Prostate gland (tissue), 2 donors: Measurements from ENCODE around the gene POLA2.

Source experiments
- POLR2AphosphoS5 ChIP-seq: sonication (generic); formaldehyde crosslinking; IDR thresholded peaks from one replicate; pipeline ENCODE4 v1.6.1; 2017; ENCODE audit warnings: antibody characterized with exemption
- TF ChIP-seq, protein P1 (sequence below), 4 experiments: fragments of 200-600 bp in 2 of 4; fragments of 450-650 bp in 2 of 4; sonication (generic) in 2 of 4; IDR thresholded peaks; 1 replicate in 3 of 4; 2 replicates in 1 of 4; pipeline ENCODE4 v1.5.1; 2016 to 2019; ENCODE audit warnings: antibody characterized with exemption in 4 of 4, mild to moderate bottlenecking in 2 of 4, moderate library complexity in 2 of 4

DNA sequence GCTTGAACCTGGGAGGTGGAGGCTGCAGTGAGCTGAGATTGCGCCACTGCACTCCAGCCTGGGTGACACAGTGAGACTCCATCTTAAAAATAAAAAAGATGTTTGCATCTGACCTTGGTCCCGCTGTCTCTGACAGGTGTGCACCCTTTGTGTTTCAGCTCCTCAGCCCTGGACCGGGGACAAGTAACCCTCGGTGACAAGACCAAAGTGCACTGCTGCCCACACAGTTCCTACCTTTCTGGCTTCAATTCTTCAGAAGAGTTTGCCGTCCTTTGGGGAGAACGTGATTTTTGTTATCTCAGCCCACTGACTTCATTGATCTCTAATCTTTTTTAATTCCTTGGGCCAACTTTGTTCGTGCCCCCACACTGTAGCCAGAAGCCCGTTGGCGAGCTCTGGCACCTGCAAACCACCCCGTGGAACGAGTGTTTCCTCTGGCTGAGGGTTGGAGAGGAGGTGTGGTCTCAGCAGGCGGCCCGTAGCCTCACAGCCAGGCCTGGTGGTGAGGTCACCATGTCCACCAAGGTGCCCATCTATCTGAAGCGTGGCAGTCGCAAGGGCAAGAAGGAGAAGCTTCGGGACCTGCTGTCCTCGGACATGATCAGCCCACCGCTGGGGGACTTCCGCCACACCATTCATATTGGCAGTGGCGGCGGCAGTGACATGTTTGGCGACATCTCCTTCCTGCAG is 58.8 kb downstream of the POLA2 start:
- no peak for TF ChIP-seq POLR2AphosphoS5
- TF ChIP-seq, protein P1, sequence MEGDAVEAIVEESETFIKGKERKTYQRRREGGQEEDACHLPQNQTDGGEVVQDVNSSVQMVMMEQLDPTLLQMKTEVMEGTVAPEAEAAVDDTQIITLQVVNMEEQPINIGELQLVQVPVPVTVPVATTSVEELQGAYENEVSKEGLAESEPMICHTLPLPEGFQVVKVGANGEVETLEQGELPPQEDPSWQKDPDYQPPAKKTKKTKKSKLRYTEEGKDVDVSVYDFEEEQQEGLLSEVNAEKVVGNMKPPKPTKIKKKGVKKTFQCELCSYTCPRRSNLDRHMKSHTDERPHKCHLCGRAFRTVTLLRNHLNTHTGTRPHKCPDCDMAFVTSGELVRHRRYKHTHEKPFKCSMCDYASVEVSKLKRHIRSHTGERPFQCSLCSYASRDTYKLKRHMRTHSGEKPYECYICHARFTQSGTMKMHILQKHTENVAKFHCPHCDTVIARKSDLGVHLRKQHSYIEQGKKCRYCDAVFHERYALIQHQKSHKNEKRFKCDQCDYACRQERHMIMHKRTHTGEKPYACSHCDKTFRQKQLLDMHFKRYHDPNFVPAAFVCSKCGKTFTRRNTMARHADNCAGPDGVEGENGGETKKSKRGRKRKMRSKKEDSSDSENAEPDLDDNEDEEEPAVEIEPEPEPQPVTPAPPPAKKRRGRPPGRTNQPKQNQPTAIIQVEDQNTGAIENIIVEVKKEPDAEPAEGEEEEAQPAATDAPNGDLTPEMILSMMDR (IDR thresholded peaks at IDR 0.05) = no peak
